ENCODE measurements around the gene KIAA1217. TPM values are rescaled to one million over a fixed set of nuclear protein-coding genes. Genes with fewer than 3 reads are reported as not detected.
A peak's percentile ranks its signal among the peaks of the same experiment; 100 is the strongest.

The KIAA1217 gene
- total RNA-seq, 1 donor from 2014 or later: 73.2 TPM

GRCh38 chr10:24434961-24435360 is 226.0 kb downstream of the KIAA1217 start:
- TF ChIP-seq, protein P1, sequence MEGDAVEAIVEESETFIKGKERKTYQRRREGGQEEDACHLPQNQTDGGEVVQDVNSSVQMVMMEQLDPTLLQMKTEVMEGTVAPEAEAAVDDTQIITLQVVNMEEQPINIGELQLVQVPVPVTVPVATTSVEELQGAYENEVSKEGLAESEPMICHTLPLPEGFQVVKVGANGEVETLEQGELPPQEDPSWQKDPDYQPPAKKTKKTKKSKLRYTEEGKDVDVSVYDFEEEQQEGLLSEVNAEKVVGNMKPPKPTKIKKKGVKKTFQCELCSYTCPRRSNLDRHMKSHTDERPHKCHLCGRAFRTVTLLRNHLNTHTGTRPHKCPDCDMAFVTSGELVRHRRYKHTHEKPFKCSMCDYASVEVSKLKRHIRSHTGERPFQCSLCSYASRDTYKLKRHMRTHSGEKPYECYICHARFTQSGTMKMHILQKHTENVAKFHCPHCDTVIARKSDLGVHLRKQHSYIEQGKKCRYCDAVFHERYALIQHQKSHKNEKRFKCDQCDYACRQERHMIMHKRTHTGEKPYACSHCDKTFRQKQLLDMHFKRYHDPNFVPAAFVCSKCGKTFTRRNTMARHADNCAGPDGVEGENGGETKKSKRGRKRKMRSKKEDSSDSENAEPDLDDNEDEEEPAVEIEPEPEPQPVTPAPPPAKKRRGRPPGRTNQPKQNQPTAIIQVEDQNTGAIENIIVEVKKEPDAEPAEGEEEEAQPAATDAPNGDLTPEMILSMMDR (conservative IDR thresholded peaks at IDR 0.05): no peak
- Mint-ChIP-seq H3K4me3 (no peak overlapping the region), H3K27ac (no peak overlapping the region), H3K27me3 (no peaks in the 10 kb centered on the region), H3K4me1 (ENCODE audit: unreplicated experiment) (peaks cover 6% of the 10 kb centered on the region), H3K9me3 (no peaks in the 10 kb centered on the region), H3K36me3 (peaks cover 44% of the 10 kb centered on the region)
- no peak for DNase-seq (ENCODE audit: extremely low spot score, unreplicated experiment)

DNA sequence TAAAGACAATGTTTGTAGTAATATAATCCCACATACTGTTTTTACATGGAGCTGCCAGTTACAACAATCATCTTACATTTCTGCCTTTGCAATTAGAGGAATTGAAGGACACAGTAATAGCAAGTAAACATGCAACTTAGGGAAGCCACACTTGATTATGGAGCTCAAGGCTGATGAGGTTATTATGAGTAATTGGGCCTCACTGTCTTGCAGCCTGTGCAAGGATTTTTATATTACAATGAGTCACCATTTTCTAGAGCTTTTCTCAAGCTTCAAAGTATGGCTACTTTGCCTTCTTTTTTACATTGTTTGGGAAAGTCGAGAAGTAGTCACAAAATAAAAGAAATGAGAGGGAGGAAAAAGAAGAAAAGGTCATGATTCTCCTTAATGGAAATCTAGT is 226.4 kb downstream of the KIAA1217 start:
- H3K36me3 Mint-ChIP-seq: peaks cover 48% of the 10 kb centered on the region
- H3K9me3 Mint-ChIP-seq: no peaks in the 10 kb centered on the region
- TF ChIP-seq, protein P1 (conservative IDR thresholded peaks at IDR 0.05): no peak

GRCh38 chr10:24437302-24437701 is 228.4 kb downstream of the KIAA1217 start:
- no peak for DNase-seq (ENCODE audit: extremely low spot score, unreplicated experiment)
- peak overlapping the region; percentile 19 for H3K27ac Mint-ChIP-seq
- H3K4me3 Mint-ChIP-seq: no peak overlapping the region
- peaks cover 58% of the 10 kb centered on the region for H3K36me3 Mint-ChIP-seq
- TF ChIP-seq, protein P1 (conservative IDR thresholded peaks at IDR 0.05): no peak
- H3K9me3 Mint-ChIP-seq: no peaks in the 10 kb centered on the region
- peaks cover 17% of the 10 kb centered on the region for H3K4me1 Mint-ChIP-seq (ENCODE audit: unreplicated experiment)
- no peaks in the 10 kb centered on the region for H3K27me3 Mint-ChIP-seq

More for the DNA sequence above, 226.4 kb downstream of the KIAA1217 start:
- Mint-ChIP-seq H3K27ac (no peak overlapping the region), H3K4me3 (no peak overlapping the region), H3K27me3 (no peaks in the 10 kb centered on the region), H3K4me1 (ENCODE audit: unreplicated experiment) (peaks cover 6% of the 10 kb centered on the region)
- DNase-seq (ENCODE audit: extremely low spot score, unreplicated experiment): no peak

DNA sequence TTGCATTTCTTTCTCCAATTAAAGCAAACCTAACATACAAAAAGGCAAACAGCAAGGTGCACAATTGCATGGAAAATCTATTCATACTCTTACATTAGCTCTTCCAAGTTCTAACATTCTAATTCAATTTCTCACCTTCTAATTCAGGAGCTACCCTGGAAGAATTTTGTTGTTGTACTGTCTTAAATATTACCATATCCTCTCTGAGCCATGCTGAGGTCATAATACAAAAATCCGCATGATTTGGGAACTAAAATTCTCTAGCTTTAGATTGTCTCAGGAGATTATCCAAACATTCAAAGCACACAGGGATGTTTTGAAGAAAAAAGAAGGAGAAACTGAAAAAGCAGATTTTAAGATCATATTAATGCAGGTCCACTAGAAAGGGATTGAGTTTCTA is 229.9 kb downstream of the KIAA1217 start:
- Mint-ChIP-seq H3K4me3 (no peak overlapping the region), H3K4me1 (ENCODE audit: unreplicated experiment) (peaks cover 24% of the 10 kb centered on the region), H3K36me3 (peaks cover 61% of the 10 kb centered on the region), H3K9me3 (no peaks in the 10 kb centered on the region), H3K27ac (no peak overlapping the region), H3K27me3 (no peaks in the 10 kb centered on the region)
- DNase-seq (ENCODE audit: extremely low spot score, unreplicated experiment): no peak
- TF ChIP-seq, protein P1 (conservative IDR thresholded peaks at IDR 0.05): no peak

DNA sequence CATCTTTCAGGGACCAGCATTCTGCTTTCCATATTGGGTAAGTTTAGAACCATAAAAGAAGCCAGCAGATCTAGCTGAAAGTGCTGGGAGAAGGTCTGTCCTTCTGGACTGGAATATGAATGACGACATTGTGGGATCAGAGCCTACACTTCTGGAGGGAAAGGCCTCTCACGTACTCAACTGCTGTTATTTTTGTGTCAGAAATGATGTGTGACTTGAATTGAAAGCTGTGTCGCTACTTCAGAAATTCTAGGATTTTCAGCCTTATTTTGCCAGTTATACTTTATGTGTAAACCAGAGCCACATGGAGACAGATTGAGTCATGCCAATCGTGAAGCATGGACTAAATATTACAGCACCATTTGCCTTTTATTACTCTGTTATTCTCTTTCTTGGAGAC is 231.0 kb downstream of the KIAA1217 start:
- no peaks in the 10 kb centered on the region for H3K27me3 Mint-ChIP-seq

More for the DNA sequence above, 231.0 kb downstream of the KIAA1217 start:
- TF ChIP-seq, protein P1 (conservative IDR thresholded peaks at IDR 0.05): no peak
- Mint-ChIP-seq H3K9me3 (no peaks in the 10 kb centered on the region), H3K36me3 (peaks cover 63% of the 10 kb centered on the region), H3K27ac (peak overlapping the region; percentile 21), H3K4me1 (ENCODE audit: unreplicated experiment) (peaks cover 24% of the 10 kb centered on the region), H3K4me3 (no peak overlapping the region)
- no peak for DNase-seq (ENCODE audit: extremely low spot score, unreplicated experiment)
